GM19193 (cell line): ENCODE results near the gene PTPRG.

ENCODE experiments used
- POLR2A ChIP-seq: IDR thresholded peaks from 4 replicates; pipeline ENCODE4 v1.6.1; 2011; ENCODE audit not compliant: insufficient read depth, insufficient read length; ENCODE audit errors: extremely low read depth

PTPRG gene

DNA sequence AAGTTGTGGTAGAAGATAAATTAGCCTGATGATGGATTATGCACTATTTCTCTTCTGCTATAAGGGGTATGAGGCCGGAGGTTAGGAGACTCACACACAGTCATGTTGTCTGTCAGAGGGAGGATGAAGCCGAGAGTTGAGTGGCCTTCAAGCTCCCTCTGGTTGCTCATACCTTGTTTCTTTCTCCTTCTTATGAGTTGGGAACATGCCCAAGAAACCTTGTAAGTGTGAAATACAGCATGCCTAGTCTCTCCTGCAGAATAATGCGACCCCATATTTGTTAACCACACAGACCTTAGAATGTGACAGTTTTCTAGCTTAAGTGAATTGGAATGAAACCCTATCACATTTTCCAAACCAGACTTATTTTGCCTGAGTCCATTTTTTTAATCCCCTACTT lies 366.7 kb downstream of the PTPRG start:
- TF ChIP-seq POLR2A = no peak

DNA sequence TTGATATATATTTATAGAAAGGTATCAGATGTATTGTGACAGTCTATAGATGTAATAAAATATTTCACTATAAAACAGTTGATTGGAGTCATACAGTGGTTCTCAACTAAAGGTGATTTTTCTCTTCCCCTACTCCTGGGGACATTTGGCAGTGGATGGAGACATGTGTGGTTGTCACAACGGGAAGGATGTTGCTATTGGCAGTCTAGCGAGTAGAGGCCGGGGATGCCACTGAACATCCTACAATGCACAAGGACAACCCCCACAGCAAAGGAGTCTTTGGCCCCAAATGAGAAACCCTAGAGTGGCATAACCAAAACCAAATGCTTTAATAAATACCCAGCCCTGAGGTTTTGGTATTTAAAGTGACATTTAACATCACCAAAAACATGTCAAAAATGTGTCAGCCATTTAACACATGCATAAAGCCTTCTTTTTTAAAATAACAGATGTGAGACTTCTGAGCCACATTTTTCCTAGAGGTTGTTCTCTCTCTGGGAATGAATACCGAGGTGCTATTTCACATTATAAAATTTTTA lies 367.5 kb downstream of the PTPRG start:
- no peak for TF ChIP-seq POLR2A

DNA sequence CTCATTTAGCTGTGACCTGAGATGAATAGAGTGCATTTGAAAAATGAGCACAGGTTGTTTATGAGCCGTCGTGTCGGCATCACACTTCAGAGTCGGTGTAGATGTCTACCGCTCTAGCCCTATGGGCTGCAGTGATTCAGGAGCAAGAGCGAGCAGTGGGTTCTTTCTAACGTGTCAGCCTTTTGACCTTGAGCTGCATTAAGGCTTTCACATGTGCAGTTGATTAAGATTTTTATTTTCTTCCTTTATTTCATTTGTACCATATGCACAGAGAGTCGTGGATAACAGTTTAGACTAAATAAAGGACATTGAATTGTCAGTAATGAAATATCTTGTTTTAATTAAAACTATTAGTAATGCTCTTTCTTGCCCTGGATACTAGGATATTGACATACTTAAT lies 368.2 kb downstream of the PTPRG start:
- TF ChIP-seq POLR2A = no peak

DNA sequence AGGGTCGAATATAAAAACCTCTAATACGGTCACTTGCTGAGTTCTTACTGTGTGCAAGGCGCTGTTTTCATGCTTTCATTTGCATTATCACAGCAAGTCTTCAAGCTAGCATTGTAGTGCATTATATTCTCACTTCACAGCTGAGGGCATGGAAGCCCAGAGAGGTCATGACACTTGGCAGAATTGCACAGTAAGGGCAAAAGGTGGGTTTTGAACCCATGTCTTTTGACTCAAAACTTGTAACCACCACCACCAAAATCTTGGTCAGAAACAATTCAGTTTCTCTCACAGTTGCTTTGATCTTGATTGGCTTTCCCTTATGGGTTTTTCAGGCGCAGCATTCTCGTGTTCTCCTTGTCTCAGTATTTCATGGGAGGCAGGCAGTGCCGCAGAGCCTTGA lies 371.1 kb downstream of the PTPRG start:
- TF ChIP-seq POLR2A = no peak

DNA sequence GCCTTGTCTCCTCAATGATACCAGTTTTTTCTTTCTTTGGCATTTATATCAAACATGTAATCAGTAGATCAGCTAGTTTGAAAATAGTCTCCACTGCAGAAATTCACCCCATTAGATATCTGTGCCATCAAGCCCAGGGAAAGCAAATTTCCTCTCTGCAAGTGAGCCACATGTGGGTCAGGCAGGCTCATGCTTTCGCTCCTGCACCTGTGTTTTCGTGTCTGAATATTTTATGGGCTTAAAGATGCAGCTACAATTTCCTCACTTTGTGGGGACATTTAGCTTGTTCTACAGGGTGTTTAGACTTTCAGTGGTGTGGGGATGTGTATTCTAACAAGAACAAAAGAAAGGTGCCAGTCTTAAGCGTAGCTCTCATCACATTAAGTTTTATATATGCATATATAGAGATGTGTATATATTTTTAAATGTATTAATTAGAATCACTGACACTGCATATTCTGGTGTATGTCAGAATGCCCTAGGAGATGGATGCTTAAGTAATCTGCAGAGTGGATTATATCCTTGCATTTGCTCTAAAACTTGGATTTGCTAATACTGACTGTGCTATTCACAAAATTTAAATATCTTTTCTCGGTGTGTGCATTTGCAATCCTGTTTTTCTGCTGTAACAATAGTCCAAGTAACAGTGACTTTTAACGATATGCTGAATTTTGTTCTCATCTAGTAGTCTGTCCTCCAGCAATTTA lies 372.6 kb downstream of the PTPRG start:
- no peak for TF ChIP-seq POLR2A

DNA sequence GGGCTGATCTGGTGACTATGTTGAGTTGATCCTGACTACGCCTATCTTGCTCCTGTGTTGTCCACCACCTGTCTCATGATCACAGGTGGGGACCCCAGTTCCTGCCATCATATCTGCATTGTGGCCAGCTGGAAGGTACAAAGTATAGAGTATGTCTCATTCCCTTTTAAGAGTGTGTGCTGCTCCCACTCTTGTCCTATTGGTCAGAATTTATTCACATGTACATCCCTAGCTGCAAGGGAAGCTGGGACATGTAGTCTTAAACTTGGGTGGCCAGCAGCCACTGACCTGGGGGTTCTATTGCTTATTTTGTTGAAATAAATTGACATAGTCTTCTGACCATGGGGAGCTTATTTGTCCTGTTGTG lies 373.1 kb downstream of the PTPRG start:
- TF ChIP-seq POLR2A = no peak

DNA sequence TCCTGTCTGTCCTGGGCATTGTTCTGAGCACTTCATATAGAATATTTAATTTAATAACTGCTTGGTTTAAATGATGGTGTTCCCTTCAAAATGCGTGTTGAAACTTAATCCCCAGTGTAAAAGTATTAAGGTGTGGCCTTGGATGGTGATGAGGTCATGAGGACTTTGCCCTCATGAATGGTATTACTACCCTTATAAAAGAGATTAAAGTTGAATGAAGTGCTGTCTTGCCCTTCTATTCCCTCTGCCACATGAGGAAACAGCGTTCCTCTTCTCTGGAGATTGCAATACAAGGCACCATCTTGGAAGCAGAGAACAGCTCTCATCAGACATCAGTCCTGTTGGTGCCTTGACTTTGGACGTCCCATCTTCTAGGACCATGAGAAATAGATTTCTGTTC lies 374.4 kb downstream of the PTPRG start:
- no peak for TF ChIP-seq POLR2A

DNA sequence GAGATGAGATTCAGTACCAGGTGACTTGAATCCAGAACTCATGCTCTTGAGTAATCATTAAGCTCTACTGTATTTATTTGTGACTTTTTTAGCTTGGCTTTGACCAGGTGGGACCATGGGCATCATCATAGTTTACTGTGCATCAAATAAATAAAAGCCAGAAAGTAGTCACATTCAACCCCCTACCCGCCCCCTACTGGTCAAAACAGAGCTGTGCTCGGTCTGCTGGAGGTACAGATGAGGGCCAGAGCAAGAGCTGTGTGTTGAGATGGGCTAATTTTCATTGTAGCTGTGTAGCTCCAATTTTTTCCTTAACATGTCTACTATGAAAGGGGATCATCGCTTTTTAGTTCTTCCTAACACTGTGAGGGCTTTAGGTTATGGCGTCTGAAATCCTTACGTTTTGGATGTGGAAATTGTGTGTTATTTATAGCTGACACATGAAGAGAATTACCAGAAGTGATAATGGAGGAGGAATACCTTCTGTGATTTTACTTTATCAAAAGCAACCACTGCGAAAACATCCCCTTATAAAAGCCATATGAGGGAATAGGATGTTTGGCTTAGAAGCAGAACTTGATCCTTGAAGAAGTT lies 375.1 kb downstream of the PTPRG start:
- no peak for TF ChIP-seq POLR2A

DNA sequence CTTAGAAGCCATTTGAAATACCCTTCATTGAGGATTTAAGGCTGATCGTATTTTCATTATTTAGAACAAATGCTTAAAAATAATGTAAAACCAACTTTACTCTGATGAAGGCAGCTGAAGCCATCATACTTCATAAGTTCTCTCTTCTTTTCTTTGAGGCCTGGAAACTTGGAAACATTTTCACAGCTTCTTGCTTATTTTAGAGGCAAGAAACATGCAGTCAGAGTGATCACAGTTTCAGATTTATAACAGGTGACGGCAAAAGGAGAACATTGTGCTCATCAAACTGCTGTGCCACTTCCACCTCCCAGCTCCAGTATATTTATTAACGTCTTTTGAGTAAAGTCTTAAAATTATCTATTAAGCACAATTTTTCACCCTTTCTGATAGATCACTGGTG lies 376.1 kb downstream of the PTPRG start:
- TF ChIP-seq POLR2A = no peak

DNA sequence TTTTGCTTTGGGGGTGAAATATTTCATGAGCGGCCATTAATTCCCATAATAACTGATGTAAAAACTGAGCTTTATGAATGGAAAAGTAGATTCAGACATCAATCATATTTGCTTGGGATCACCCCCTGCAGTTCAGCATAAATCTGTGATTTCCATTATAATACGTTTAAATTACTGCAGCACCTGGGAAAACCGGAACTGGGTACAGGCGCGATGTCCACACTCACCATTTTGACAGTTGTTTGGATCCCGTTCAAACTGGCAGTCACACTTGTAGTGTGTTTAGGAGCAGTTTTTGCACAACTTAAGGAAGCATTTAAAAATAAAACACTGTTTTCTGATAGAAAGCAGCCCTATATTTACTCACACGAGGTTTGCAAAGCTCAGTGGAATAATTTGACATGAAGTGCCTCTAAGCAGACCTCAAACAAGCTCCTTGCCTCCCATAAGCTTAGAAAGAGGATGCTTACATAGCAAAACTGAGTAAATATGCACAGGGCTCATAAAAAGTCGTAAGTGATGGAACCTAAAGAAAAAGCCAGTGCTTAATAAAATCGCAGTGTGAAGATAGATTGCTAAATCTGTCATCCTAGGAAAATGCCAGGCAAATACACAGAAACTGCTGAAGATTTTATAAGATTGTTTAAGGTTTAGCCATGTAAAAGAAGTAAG lies 377.6 kb downstream of the PTPRG start:
- TF ChIP-seq POLR2A = no peak

DNA sequence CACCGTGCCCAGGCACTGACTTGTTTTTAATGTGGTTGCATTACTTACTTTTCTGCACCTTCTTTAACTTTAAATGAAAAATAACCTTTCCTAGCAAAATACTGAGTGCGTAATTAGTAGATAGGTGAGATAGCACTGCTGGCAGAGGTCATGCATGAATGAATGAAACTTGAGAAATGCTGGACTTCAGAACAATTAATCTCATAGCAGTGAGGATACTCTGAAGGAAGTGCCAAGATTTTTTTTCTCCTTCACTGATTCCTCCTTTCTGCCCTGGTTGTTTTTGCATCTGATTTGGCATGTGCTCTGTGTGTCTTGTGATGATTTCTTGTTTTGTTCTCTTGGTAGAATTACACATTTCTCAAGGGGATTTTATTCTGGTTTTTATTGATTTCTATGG lies 378.9 kb downstream of the PTPRG start:
- TF ChIP-seq POLR2A = no peak

DNA sequence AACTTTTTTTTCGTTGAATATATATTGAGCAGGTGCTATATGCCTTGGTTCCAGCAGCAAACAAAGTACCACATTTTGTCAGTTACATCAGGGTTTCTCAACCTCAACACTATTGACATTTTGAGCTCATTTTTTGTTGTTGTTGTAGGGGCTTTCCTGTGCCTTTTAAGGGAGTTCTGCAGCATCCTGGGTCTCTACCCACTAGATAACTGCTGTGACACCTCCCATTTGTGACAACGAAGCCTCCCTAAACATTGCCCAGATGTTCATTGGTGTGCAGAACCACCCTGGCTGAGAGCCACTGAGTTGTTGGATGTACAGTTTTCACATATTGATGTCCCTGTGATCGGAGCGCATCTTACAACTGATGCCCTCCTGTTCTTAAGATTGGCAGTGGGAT lies 382.6 kb downstream of the PTPRG start:
- TF ChIP-seq POLR2A = no peak

DNA sequence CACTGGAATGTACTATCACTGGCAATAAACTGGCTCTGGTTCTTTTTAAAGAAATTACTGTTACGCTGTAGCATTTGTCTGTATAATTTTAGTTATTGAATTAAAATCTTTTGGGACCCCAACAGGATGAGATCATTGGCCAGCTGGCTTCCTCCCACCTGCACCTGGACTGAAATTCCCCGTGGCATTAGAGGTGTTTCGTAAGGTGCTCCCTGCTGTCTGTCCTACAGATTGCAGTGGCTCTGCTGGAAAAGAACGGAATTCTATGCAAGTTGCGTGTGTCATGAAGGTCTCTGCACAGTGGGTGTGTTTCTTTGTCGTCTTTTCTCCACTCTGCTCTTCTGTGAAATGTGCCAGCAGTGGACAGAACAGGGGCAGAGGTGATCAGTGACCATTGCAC lies 383.4 kb downstream of the PTPRG start:
- TF ChIP-seq POLR2A = no peak

DNA sequence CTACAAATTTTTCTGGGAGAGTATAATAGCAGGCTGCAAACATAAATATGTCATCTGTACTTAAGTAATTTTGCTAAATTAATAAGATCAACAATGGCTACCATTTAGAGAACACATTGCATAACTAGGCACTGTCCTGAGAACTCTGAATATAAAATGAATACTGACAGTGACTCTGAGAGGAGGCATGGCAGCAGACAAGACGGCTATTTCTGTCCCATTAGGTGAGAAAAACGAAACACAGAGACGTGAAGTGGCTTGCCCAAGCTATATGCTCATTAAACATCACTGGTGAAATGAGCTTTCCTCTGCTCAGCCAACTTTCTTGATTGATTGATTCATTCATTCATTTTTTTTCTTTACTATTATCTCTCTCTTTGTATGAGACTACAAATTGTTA lies 384.3 kb downstream of the PTPRG start:
- no peak for TF ChIP-seq POLR2A

DNA sequence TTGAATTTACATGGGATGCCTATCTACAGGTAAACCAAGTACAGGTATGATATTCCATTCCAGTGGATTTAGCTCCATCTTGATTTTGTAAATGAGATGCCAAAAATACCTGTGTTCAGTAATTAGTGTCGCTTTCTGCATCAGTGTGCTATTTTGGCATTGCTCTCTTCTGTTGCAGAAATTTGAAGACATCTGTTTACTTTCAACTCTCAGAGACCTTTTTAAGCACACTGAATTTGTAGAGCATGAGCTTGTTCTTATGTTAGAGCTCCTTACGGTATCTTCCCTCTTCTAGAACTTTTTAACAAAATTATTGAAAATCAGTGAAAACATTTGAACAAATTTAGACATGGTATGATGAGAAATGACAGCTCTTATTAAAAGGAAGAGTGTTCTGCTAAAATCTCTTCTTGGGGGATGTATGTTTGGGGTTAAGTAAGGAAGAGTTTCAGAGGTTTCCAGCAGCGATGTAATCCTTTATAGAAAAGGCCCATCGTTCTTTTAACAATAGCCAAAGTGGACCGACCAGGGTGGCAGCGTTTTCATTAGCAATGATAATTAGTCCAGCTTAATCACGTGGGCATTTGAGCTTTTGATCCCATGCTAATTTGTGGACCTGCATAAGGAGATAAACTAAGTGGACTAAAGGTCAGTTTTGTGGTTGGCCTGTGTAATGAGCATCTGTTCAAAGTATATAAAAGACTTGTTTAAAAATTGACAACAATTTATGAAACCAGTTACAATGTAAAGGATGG lies 385.4 kb downstream of the PTPRG start:
- no peak for TF ChIP-seq POLR2A
